Measurements from ENCODE around the gene PRICKLE2. TPM values are rescaled to one million over a fixed set of nuclear protein-coding genes. Genes with fewer than 3 reads are reported as not detected.
A peak's percentile ranks its signal among the peaks of the same experiment; 100 is the strongest.

PRICKLE2 gene
- total and polyA plus RNA-seq, 2 experiments from 2014 or later: 8.5 to 30.3 TPM

GRCh38 chr3:64218746-64219145, 6.5 kb downstream of the PRICKLE2 start:
- no peaks in the 10 kb centered on the region for H3K27me3 ChIP-seq
- H4K20me1 ChIP-seq (ENCODE audit: insufficient read depth, poor library complexity, severe bottlenecking): no peaks in the 10 kb centered on the region
- H3K4me1 ChIP-seq (ENCODE audit: insufficient read depth): peaks cover 32% of the 10 kb centered on the region
- no peak overlapping the region for H3K27ac ChIP-seq
- H3K79me2 ChIP-seq: peaks cover 68% of the 10 kb centered on the region
- no peak overlapping the region for H3K4me3 ChIP-seq
- TF ChIP-seq EZH2 (IDR thresholded peaks at IDR 0.05; ENCODE audit: borderline replicate concordance) (no peak), CTCF (IDR thresholded peaks at IDR 0.05; ENCODE audit: poor library complexity) (no peak)
- no peaks in the 10 kb centered on the region for H3K36me3 ChIP-seq (replicated peaks; ENCODE audit: insufficient read depth, low read depth)
- no peaks in the 10 kb centered on the region for H3K9me3 ChIP-seq (ENCODE audit: low read depth)
- 58% methylated on average over 4 of the region's 4 CpGs for WGBS (ENCODE audit: low lambda C conversion rate, missing lambda C conversion rate)
- no peaks in the 10 kb centered on the region for H3K9me2 ChIP-seq (replicated peaks; ENCODE audit: insufficient read depth)
- H2AFZ ChIP-seq: no peak overlapping the region
- H3K4me2 ChIP-seq: no peak overlapping the region
- DNase-seq (ENCODE audit: low spot score): no peak

GRCh38 chr3:64218329-64218728, 6.9 kb downstream of the PRICKLE2 start:
- Histone ChIP-seq H3K79me2 (peaks cover 68% of the 10 kb centered on the region), H3K4me3 (no peak overlapping the region), H4K20me1 (ENCODE audit: insufficient read depth, poor library complexity, severe bottlenecking) (no peaks in the 10 kb centered on the region), H3K9me3 (ENCODE audit: low read depth) (no peaks in the 10 kb centered on the region), H3K27me3 (no peaks in the 10 kb centered on the region), H3K27ac (no peak overlapping the region), H2AFZ (no peak overlapping the region), H3K9me2 (replicated peaks; ENCODE audit: insufficient read depth) (no peaks in the 10 kb centered on the region), H3K4me1 (ENCODE audit: insufficient read depth) (peaks cover 37% of the 10 kb centered on the region), H3K4me2 (no peak overlapping the region), H3K36me3 (replicated peaks; ENCODE audit: insufficient read depth, low read depth) (no peaks in the 10 kb centered on the region)
- DNase-seq (ENCODE audit: low spot score): no peak
- no peak for TF ChIP-seq EZH2 (IDR thresholded peaks at IDR 0.05; ENCODE audit: borderline replicate concordance)
- no peak for TF ChIP-seq EZH2phosphoT487 (IDR thresholded peaks at IDR 0.05; ENCODE audit: low read depth, severe bottlenecking, unreplicated experiment)
- TF ChIP-seq CTCF (IDR thresholded peaks at IDR 0.05; ENCODE audit: poor library complexity): no peak
- WGBS (ENCODE audit: low lambda C conversion rate, missing lambda C conversion rate): 98% methylated on average over 3 of the region's 3 CpGs

- WGBS (ENCODE audit: low lambda C conversion rate, missing lambda C conversion rate): 52% methylated on average over 10 of the region's 10 CpGs
- no peaks in the 10 kb centered on the region for H3K9me2 ChIP-seq (replicated peaks; ENCODE audit: insufficient read depth)
- H3K4me1 ChIP-seq (ENCODE audit: insufficient read depth): peaks cover 38% of the 10 kb centered on the region
- H3K9me3 ChIP-seq (ENCODE audit: low read depth): no peaks in the 10 kb centered on the region
- H3K4me2 ChIP-seq: no peak overlapping the region
- peak; percentile 23 for DNase-seq (ENCODE audit: low spot score)
- no peaks in the 10 kb centered on the region for H3K36me3 ChIP-seq (replicated peaks; ENCODE audit: insufficient read depth, low read depth)
- H2AFZ ChIP-seq: no peak overlapping the region
- H3K27me3 ChIP-seq: no peaks in the 10 kb centered on the region
- peaks cover 68% of the 10 kb centered on the region for H3K79me2 ChIP-seq
- no peak for TF ChIP-seq CTCF (IDR thresholded peaks at IDR 0.05; ENCODE audit: poor library complexity)
- no peak for TF ChIP-seq EZH2 (IDR thresholded peaks at IDR 0.05; ENCODE audit: borderline replicate concordance)
- TF ChIP-seq EZH2phosphoT487 (IDR thresholded peaks at IDR 0.05; ENCODE audit: low read depth, severe bottlenecking, unreplicated experiment): no peak
- H3K27ac ChIP-seq: peak overlapping the region; percentile 87
- H3K4me3 ChIP-seq: no peak overlapping the region
- no peaks in the 10 kb centered on the region for H4K20me1 ChIP-seq (ENCODE audit: insufficient read depth, poor library complexity, severe bottlenecking)
Measured at GRCh38 chr3:64216274-64217147, 8.8 kb downstream of the PRICKLE2 start.

Data from hepatocyte (in vitro differentiated cells).